PFSK-1 (cell line): ENCODE data around the gene MRFAP1L1.

Experiments used
- FOXP2 ChIP-seq: optimal IDR thresholded peaks from 2 replicates; pipeline ENCODE3; 2011; ENCODE audit warnings: borderline replicate concordance, control low read depth, inconsistent platforms; ENCODE audit not compliant: insufficient read depth; ENCODE audit errors: extremely low read length, extremely low read depth
- POLR2AphosphoS5 ChIP-seq: IDR thresholded peaks from 2 replicates; pipeline ENCODE4 v1.6.1; 2012; ENCODE audit warnings: low read depth, mild to moderate bottlenecking, control low read depth, low read length, moderate library complexity
- REST ChIP-seq, 2 experiments: IDR thresholded peaks; 2 replicates each; pipeline versions ENCODE4 v1.6.1 to v1.8.0; 2011 to 2012; ENCODE audit warnings: low read depth in 2 of 2, low read length in 2 of 2, control low read depth in 1 of 2, inconsistent platforms in 1 of 2, mild to moderate bottlenecking in 1 of 2, moderate library complexity in 1 of 2; ENCODE audit not compliant: insufficient read depth in 1 of 2
- SIN3A ChIP-seq: IDR thresholded peaks from 2 replicates; pipeline ENCODE4 v1.6.1; 2012; ENCODE audit warnings: mild to moderate bottlenecking, low read length, moderate library complexity, borderline replicate concordance; ENCODE audit not compliant: insufficient read depth
- TAF1 ChIP-seq: IDR thresholded peaks from 2 replicates; pipeline ENCODE4 v1.6.1; 2012; ENCODE audit warnings: low read length, control low read depth, borderline replicate concordance; ENCODE audit not compliant: insufficient read depth

The MRFAP1L1 gene

GRCh38 chr4:6710996-6711395 is 1.3 kb upstream of the MRFAP1L1 start:
- TF ChIP-seq SIN3A (no peak), REST (IDR thresholded peaks at IDR 0.05; ENCODE audit: insufficient read depth in 1 of 2, low read depth in 2 of 2, low read length in 2 of 2) (no peak), POLR2AphosphoS5 (no peak), FOXP2 (no peak), TAF1 (no peak)

- no peak for TF ChIP-seq REST (IDR thresholded peaks at IDR 0.05; ENCODE audit: insufficient read depth in 1 of 2, low read depth in 2 of 2, low read length in 2 of 2)
- TF ChIP-seq SIN3A = no peak
- no peak for TF ChIP-seq POLR2AphosphoS5
- TF ChIP-seq TAF1 = no peak
- TF ChIP-seq FOXP2 = no peak
Measured at GRCh38 chr4:6710282-6710681, 617 bp upstream of the MRFAP1L1 start.

GRCh38 chr4:6706173-6706572 is 3.5 kb downstream of the MRFAP1L1 start:
- no peak for TF ChIP-seq FOXP2
- TF ChIP-seq SIN3A = no peak
- no peak for TF ChIP-seq REST (IDR thresholded peaks at IDR 0.05; ENCODE audit: insufficient read depth in 1 of 2, low read depth in 2 of 2, low read length in 2 of 2)
- TF ChIP-seq POLR2AphosphoS5 = no peak
- no peak for TF ChIP-seq TAF1

DNA sequence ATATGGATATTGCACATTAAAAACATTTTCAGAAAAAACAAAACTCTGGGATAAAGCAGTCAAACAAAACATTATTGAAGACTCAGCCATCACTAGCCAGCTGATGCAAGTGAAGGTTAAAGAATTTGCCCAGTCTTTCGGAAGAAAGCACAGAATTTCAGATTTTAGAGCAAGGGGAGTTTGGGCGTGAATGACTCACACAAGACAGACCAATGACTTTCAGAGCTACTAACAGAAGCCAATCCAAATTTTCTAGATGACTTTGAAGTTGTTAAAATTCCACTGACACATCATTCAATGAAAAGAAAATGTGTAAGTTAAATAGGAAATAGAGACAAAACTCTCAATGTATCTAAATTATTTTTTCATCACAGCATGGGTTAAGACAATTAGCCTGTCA is 4.0 kb downstream of the MRFAP1L1 start:
- TF ChIP-seq TAF1 (no peak), POLR2AphosphoS5 (no peak), SIN3A (no peak), FOXP2 (no peak), REST (IDR thresholded peaks at IDR 0.05; ENCODE audit: insufficient read depth in 1 of 2, low read depth in 2 of 2, low read length in 2 of 2) (no peak)

GRCh38 chr4:6703786-6704185 is 5.9 kb downstream of the MRFAP1L1 start:
- TF ChIP-seq POLR2AphosphoS5 (no peak), FOXP2 (no peak), TAF1 (no peak), REST (IDR thresholded peaks at IDR 0.05; ENCODE audit: insufficient read depth in 1 of 2, low read depth in 2 of 2, low read length in 2 of 2) (no peak), SIN3A (no peak)
